ENCODE results near the gene SLC44A5. TPM values are rescaled to one million over a fixed set of nuclear protein-coding genes. Genes with fewer than 3 reads are reported as not detected.
"Not testable (repeated sequence)": the region's sequence is repeated elsewhere in the genome, so short reads cannot be mapped to it uniquely, and the experiment has no call there.

The SLC44A5 gene
- total RNA-seq, 4 donors from 2014 or later: 0.15 to 0.58 TPM; not detected in 2

- TF ChIP-seq CTCF (IDR thresholded peaks at IDR 0.05 in 4 of 5, conservative IDR thresholded peaks at IDR 0.05 in 1 of 5): no peak
- no peak for TF ChIP-seq POLR2A (IDR thresholded peaks at IDR 0.05)
- no peak for ATAC-seq
- in situ Hi-C loops (cut with MboI; ENCODE audit: low sequenced_read_pairs in 4 of 4): no loop called here
- Histone ChIP-seq H3K27me3 (no peaks in the 10 kb centered on the region), H3K4me1 (no peaks in the 10 kb centered on the region), H3K36me3 (no peaks in the 10 kb centered on the region), H3K9me3 (no peaks in the 10 kb centered on the region), H3K4me3 (no peak overlapping the region), H3K27ac (no peak overlapping the region)
- intact Hi-C loops (cut with DNase I; ENCODE audit: low total_unique reads): no loop called here
- no peak for DNase-seq
These were observed 123.5 kb downstream of the SLC44A5 start for GRCh38 chr1:75487399-75487798.

- Histone ChIP-seq H3K36me3 (no peaks in the 10 kb centered on the region), H3K27ac (no peak overlapping the region), H3K4me3 (no peak overlapping the region), H3K27me3 (no peaks in the 10 kb centered on the region), H3K4me1 (no peaks in the 10 kb centered on the region), H3K9me3 (no peaks in the 10 kb centered on the region)
- in situ Hi-C loops (cut with MboI; ENCODE audit: low sequenced_read_pairs in 4 of 4): no loop called here
- ATAC-seq: no peak
- TF ChIP-seq CTCF (IDR thresholded peaks at IDR 0.05 in 4 of 5, conservative IDR thresholded peaks at IDR 0.05 in 1 of 5) (no peak), POLR2A (IDR thresholded peaks at IDR 0.05) (no peak)
- DNase-seq: no peak
- intact Hi-C loops (cut with DNase I; ENCODE audit: low total_unique reads): no loop called here
These were observed 126.1 kb downstream of the SLC44A5 start for GRCh38 chr1:75484789-75485188.

- Histone ChIP-seq H3K4me1 (no peaks in the 10 kb centered on the region), H3K4me3 (no peak overlapping the region), H3K27me3 (no peaks in the 10 kb centered on the region), H3K9me3 (no peaks in the 10 kb centered on the region), H3K27ac (no peak overlapping the region), H3K36me3 (no peaks in the 10 kb centered on the region)
- TF ChIP-seq CTCF (IDR thresholded peaks at IDR 0.05 in 4 of 5, conservative IDR thresholded peaks at IDR 0.05 in 1 of 5) (no peak), POLR2A (IDR thresholded peaks at IDR 0.05) (no peak)
- in situ Hi-C loops (cut with MboI; ENCODE audit: low sequenced_read_pairs in 4 of 4) (no loop called here), intact Hi-C loops (cut with DNase I; ENCODE audit: low total_unique reads) (no loop called here)
- ATAC-seq (no peak), DNase-seq (no peak)
These were observed 128.0 kb downstream of the SLC44A5 start for GRCh38 chr1:75482951-75483350.

GRCh38 chr1:75476486-75476885 lies 134.4 kb downstream of the SLC44A5 start:
- in situ Hi-C loops (cut with MboI; ENCODE audit: low sequenced_read_pairs in 4 of 4); ATAC-seq; H3K9me3 ChIP-seq; DNase-seq; intact Hi-C loops (cut with DNase I; ENCODE audit: low total_unique reads); H3K27me3 ChIP-seq; H3K27ac ChIP-seq; H3K4me1 ChIP-seq; H3K36me3 ChIP-seq; H3K4me3 ChIP-seq: not testable (repeated sequence)

- no peaks in the 10 kb centered on the region for H3K36me3 ChIP-seq
- no peak overlapping the region for H3K27ac ChIP-seq
- intact Hi-C loops (cut with DNase I; ENCODE audit: low total_unique reads): no loop called here
- TF ChIP-seq CTCF (IDR thresholded peaks at IDR 0.05 in 4 of 5, conservative IDR thresholded peaks at IDR 0.05 in 1 of 5) (no peak), POLR2A (IDR thresholded peaks at IDR 0.05) (no peak)
- no peaks in the 10 kb centered on the region for H3K9me3 ChIP-seq
- H3K27me3 ChIP-seq: no peaks in the 10 kb centered on the region
- in situ Hi-C loops (cut with MboI; ENCODE audit: low sequenced_read_pairs in 4 of 4): no loop called here
- DNase-seq (no peak), ATAC-seq (no peak)
- H3K4me3 ChIP-seq: no peak overlapping the region
- H3K4me1 ChIP-seq: peaks cover 0 to 5% of the 10 kb centered on the region in 2 donors
These were observed 135.2 kb downstream of the SLC44A5 start for GRCh38 chr1:75475696-75476095.
